Adrenal gland (tissue), 5 donors: ENCODE measurements around the gene ACOX3.

Source experiments
- CTCF ChIP-seq, 6 experiments: fragments of 450-650 bp in 4 of 6; fragments of 200-600 bp in 2 of 6; sonication (generic) in 1 of 6; IDR thresholded peaks; 1 replicate in 5 of 6; 2 replicates in 1 of 6; pipeline versions ENCODE4 v1.5.1 to v1.8.0; 2016 to 2021; ENCODE audit warnings: antibody characterized with exemption in 6 of 6, mild to moderate bottlenecking in 2 of 6, moderate library complexity in 1 of 6
- POLR2A ChIP-seq, 2 donors: fragments of 450-650 bp; IDR thresholded peaks; one replicate each; pipeline ENCODE4 v1.6.1; 2017; ENCODE audit warnings: antibody characterized with exemption in 2 of 2, mild to moderate bottlenecking in 2 of 2, moderate library complexity in 1 of 2
- donor health status: DM: no; HTN: no; CAD: no.

GRCh38 chr4:8478371-8478770 is 37.8 kb upstream of the ACOX3 start:
- TF ChIP-seq CTCF (IDR thresholded peaks at IDR 0.05) (no peak), POLR2A (IDR thresholded peaks at IDR 0.05) (no peak)
